PC-9 (cell line): ENCODE data around the gene OTP. TPM values are rescaled to one million over a fixed set of nuclear protein-coding genes. Genes with fewer than 3 reads are reported as not detected.

Source experiments
- BruUV-seq: library from RNA; stranded (reverse); fragments of 400-500 nt; replicated peaks from 2 replicates; lab custom pipeline; 2021; lab: Mats Ljungman, UMichigan
- CTCF ChIA-PET: fragments of 300-600 bp; sonication (Branson Sonifier 250); formaldehyde crosslinking; loops from one replicate; lab custom pipeline; 2022; ENCODE audit warnings: antibody characterized with exemption; lab: Charles Lee
- POLR2A ChIA-PET: fragments of 300-600 bp; sonication (Branson Sonifier 250); formaldehyde crosslinking; loops from one replicate; lab custom pipeline; 2022; ENCODE audit warnings: antibody characterized with exemption; ENCODE audit not compliant: unreplicated experiment; lab: Charles Lee
- DNase-seq, 2 experiments: peaks; one replicate each; pipeline versions ENCODE4 v3.0.0 to v3.0.0-alpha.2; 2015 to 2022; ENCODE audit warnings: mixed read lengths in 1 of 2
- H2AFZ ChIP-seq: fragments of 200-600 bp; sonication (generic); 2 replicates; pipeline ENCODE4 v1.8.1; 2017; ENCODE audit warnings: antibody characterized with exemption
- H3F3A ChIP-seq: fragments of 200-600 bp; sonication (generic); 2 replicates; pipeline ENCODE4 v1.8.1; 2017; ENCODE audit warnings: antibody characterized with exemption, mild to moderate bottlenecking, low read depth; ENCODE audit not compliant: insufficient read depth
- H3K27ac ChIP-seq: fragments of 200-600 bp; sonication (generic); 2 replicates; pipeline ENCODE4 v1.6.1; 2016; ENCODE audit warnings: mixed run types
- H3K27me3 ChIP-seq: fragments of 200-600 bp; sonication (generic); 2 replicates; pipeline ENCODE4 v1.6.1; 2016; ENCODE audit warnings: low read depth, mixed run types; ENCODE audit not compliant: insufficient read depth
- H3K36me3 ChIP-seq: fragments of 200-600 bp; sonication (generic); 2 replicates; pipeline ENCODE4 v1.6.1; 2016; ENCODE audit warnings: low read depth, mixed run types
- H3K4me1 ChIP-seq: fragments of 200-600 bp; sonication (generic); replicated peaks from 2 replicates; pipeline ENCODE4 v1.6.1; 2016; ENCODE audit warnings: mixed run types; ENCODE audit not compliant: insufficient read depth
- H3K4me2 ChIP-seq: fragments of 200-600 bp; sonication (generic); 2 replicates; pipeline ENCODE4 v1.6.1; 2017; ENCODE audit warnings: mixed run types
- H3K4me3 ChIP-seq: fragments of 200-600 bp; sonication (generic); 2 replicates; pipeline ENCODE4 v1.6.1; 2016; ENCODE audit warnings: mixed run types
- H3K79me2 ChIP-seq: fragments of 200-600 bp; sonication (generic); 2 replicates; pipeline ENCODE4 v1.6.1; 2017; ENCODE audit warnings: low read depth, mixed run types
- H3K9me2 ChIP-seq: fragments of 200-600 bp; sonication (generic); 2 replicates; pipeline ENCODE4 v1.8.1; 2017; ENCODE audit warnings: mild to moderate bottlenecking; ENCODE audit not compliant: insufficient read depth
- H3K9me3 ChIP-seq: fragments of 200-600 bp; sonication (generic); 2 replicates; pipeline ENCODE4 v1.8.1; 2016; ENCODE audit warnings: low read depth; ENCODE audit not compliant: insufficient read depth
- H4K20me1 ChIP-seq: fragments of 200-600 bp; sonication (generic); 2 replicates; pipeline ENCODE4 v1.8.1; 2017; ENCODE audit not compliant: insufficient read depth
- EZH2 ChIP-seq: fragments of 200-600 bp; sonication (generic); IDR thresholded peaks from 2 replicates; pipeline ENCODE4 v1.8.0; 2017; ENCODE audit warnings: antibody characterized with exemption, low read depth
- intact Hi-C: fragments of 100-400 bp; cut with micrococcal nuclease; formaldehyde crosslinking; loops from one replicate; pipeline ENCODE4 v1.10.0; 2022; ENCODE audit not compliant: unreplicated experiment
- total RNA-seq: library from RNA; stranded (reverse); gene quantifications from 2 replicates; pipeline ENCODE4 v1.2.3, GENCODE V29; 2021
- TF ChIP-seq, protein P1 (sequence below): fragments of 200-600 bp; sonication (generic); conservative IDR thresholded peaks from 2 replicates; pipeline ENCODE4 v1.6.1; 2017; ENCODE audit warnings: mixed run types, antibody characterized with exemption, mild to moderate bottlenecking, moderate library complexity

The OTP gene
- total RNA-seq, 1 experiment from 2014 or later: not detected

DNA sequence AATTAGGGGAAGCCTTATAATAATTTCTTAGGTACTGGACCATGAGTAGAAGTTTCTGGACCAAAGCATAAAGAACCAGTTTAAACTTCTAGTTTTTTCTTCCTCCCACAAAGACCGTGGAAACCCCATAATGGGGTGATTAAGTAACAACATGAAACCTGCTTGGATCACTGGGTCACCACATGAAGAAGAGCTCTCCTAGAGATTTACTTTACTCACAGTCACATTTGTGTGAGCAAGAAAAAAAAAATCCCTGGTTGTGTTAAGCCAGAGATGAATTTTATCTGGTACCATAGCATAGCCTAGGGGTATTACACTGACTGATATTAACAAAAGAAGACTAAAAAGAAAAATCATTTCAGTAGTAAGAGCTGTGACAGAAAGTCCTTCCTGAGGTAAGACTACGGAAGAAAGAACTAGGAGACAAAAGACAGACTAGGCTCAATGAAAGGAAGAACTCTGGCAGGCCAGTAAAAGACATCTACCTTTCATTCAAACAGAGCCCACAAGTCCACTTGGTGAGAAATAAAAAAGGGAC, 15.2 kb downstream of the OTP start:
- Histone ChIP-seq H3K27ac (no peak overlapping the region), H3K27me3 (no peaks in the 10 kb centered on the region), H3K4me2 (no peak overlapping the region), H4K20me1 (no peaks in the 10 kb centered on the region), H3K4me1 (no peaks in the 10 kb centered on the region), H3K9me2 (no peaks in the 10 kb centered on the region), H3K4me3 (no peak overlapping the region), H2AFZ (no peak overlapping the region), H3K36me3 (no peaks in the 10 kb centered on the region), H3K79me2 (no peaks in the 10 kb centered on the region), H3F3A (no peaks in the 10 kb centered on the region), H3K9me3 (no peaks in the 10 kb centered on the region)
- POLR2A ChIA-PET: no interaction called here
- no peak for DNase-seq
- CTCF ChIA-PET: no interaction called here
- TF ChIP-seq, protein P1, sequence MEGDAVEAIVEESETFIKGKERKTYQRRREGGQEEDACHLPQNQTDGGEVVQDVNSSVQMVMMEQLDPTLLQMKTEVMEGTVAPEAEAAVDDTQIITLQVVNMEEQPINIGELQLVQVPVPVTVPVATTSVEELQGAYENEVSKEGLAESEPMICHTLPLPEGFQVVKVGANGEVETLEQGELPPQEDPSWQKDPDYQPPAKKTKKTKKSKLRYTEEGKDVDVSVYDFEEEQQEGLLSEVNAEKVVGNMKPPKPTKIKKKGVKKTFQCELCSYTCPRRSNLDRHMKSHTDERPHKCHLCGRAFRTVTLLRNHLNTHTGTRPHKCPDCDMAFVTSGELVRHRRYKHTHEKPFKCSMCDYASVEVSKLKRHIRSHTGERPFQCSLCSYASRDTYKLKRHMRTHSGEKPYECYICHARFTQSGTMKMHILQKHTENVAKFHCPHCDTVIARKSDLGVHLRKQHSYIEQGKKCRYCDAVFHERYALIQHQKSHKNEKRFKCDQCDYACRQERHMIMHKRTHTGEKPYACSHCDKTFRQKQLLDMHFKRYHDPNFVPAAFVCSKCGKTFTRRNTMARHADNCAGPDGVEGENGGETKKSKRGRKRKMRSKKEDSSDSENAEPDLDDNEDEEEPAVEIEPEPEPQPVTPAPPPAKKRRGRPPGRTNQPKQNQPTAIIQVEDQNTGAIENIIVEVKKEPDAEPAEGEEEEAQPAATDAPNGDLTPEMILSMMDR: no peak
- TF ChIP-seq EZH2: no peak
- BruUV-seq: no TSS peak
- intact Hi-C loops: no loop called here

DNA sequence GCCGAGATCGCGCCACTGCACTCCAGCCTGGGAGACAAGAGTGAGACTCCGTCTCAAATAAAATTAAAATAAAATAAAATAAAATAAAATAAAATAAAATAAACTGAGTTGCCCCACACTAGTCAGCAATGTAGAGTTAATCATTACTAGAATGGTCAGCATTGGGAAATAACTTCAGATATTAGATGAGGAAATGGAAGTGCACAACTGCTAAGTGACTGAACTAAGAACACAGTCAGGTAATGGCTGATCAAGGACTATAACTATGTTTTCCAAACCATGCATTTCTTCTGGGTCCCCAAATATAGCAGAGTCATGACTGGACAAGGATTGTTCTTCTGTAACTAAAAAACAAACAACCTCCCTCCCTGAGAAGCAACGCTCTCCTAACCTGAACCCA, 17.1 kb downstream of the OTP start:
- H2AFZ ChIP-seq: no peak overlapping the region
- H3K27me3 ChIP-seq: no peaks in the 10 kb centered on the region
- ChIA-PET POLR2A (no interaction called here), CTCF (no interaction called here)
- H3K9me3 ChIP-seq: no peaks in the 10 kb centered on the region
- no peak for DNase-seq
- no peaks in the 10 kb centered on the region for H3K36me3 ChIP-seq
- H3K27ac ChIP-seq: no peak overlapping the region
- H4K20me1 ChIP-seq: no peaks in the 10 kb centered on the region
- no peaks in the 10 kb centered on the region for H3K79me2 ChIP-seq
- no peaks in the 10 kb centered on the region for H3F3A ChIP-seq
- no peak overlapping the region for H3K4me3 ChIP-seq
- no peaks in the 10 kb centered on the region for H3K4me1 ChIP-seq
- TF ChIP-seq, protein P1: no peak
- no peak for TF ChIP-seq EZH2
- H3K9me2 ChIP-seq: no peaks in the 10 kb centered on the region
- no TSS peak for BruUV-seq
- intact Hi-C loops: no loop called here
- no peak overlapping the region for H3K4me2 ChIP-seq

DNA sequence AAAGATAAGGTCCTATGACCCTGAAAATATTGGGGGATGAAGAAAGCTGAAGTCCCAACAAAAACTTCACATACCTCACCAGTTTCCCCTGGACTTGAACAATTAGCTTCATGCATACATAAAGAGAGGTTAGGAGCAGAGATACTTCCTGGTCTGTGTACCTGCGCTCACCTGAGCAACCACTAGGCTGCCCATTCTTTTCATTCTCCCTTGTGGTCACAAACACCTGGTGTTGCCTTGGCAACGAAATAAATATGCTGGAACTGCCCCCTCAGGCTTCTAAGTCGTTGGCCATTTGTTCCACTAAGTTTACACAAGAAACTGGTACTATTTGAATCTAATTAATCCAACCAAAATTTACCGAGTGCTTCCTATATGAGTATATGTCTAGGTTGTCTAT, 18.1 kb downstream of the OTP start:
- ChIA-PET CTCF (interaction anchor here (0.5 to 0.7 kb wide), 3 partner anchors 25 to 1038 kb away, joined by 6 to 8 read pairs (median 7); no protein-coding TSS in a partner anchor), POLR2A (no interaction called here)
- DNase-seq: peak; percentile 61 to 77
- Histone ChIP-seq H3K4me3 (no peak overlapping the region), H3K27me3 (no peaks in the 10 kb centered on the region), H3K9me2 (no peaks in the 10 kb centered on the region), H3K4me2 (no peak overlapping the region), H2AFZ (no peak overlapping the region; the same call in 1 of the 2 replicates), H4K20me1 (no peaks in the 10 kb centered on the region), H3F3A (no peaks in the 10 kb centered on the region), H3K79me2 (no peaks in the 10 kb centered on the region), H3K9me3 (no peaks in the 10 kb centered on the region), H3K4me1 (no peaks in the 10 kb centered on the region), H3K36me3 (no peaks in the 10 kb centered on the region), H3K27ac (no peak overlapping the region)
- TF ChIP-seq, protein P1: peak; percentile 51
- TF ChIP-seq EZH2: no peak
- intact Hi-C loops: no loop called here
- no TSS peak for BruUV-seq
